Osteocyte (in vitro differentiated cells): ENCODE measurements around the gene SRXN1. TPM values are rescaled to one million over a fixed set of nuclear protein-coding genes. Genes with fewer than 3 reads are reported as not detected.

ENCODE experiments used
- DNase-seq: peaks from one replicate; pipeline ENCODE4 v3.0.0; 2021; ENCODE audit warnings: mixed read lengths; ENCODE audit not compliant: unreplicated experiment; ENCODE audit errors: extremely low spot score
- H3K27ac Mint-ChIP-seq: one replicate; pipeline ENCODE4 v1.8.0; 2021; ENCODE audit warnings: mild to moderate bottlenecking, mixed read lengths; ENCODE audit not compliant: unreplicated experiment
- H3K27me3 Mint-ChIP-seq: one replicate; pipeline ENCODE4 v1.8.0; 2021; ENCODE audit warnings: mixed read lengths; ENCODE audit not compliant: unreplicated experiment
- H3K36me3 Mint-ChIP-seq: one replicate; pipeline ENCODE4 v1.8.0; 2021; ENCODE audit warnings: mixed read lengths; ENCODE audit not compliant: unreplicated experiment
- H3K4me1 Mint-ChIP-seq: one replicate; pipeline ENCODE4 v1.8.0; 2021; ENCODE audit warnings: mixed read lengths; ENCODE audit not compliant: unreplicated experiment
- H3K4me3 Mint-ChIP-seq: one replicate; pipeline ENCODE4 v1.8.0; 2021; ENCODE audit warnings: mild to moderate bottlenecking, moderate library complexity, mixed read lengths; ENCODE audit not compliant: unreplicated experiment
- H3K9me3 Mint-ChIP-seq: one replicate; pipeline ENCODE4 v1.8.0; 2021; ENCODE audit warnings: mixed read lengths; ENCODE audit not compliant: unreplicated experiment
- CTCF ChIP-seq: fragments of 200-600 bp; sonication (generic); IDR thresholded peaks from 2 replicates; pipeline ENCODE4 v1.5.0; 2021; ENCODE audit warnings: antibody characterized with exemption, mild to moderate bottlenecking, moderate library complexity
- total RNA-seq: library from RNA; stranded (reverse); gene quantifications from 2 replicates; pipeline ENCODE4 v1.2.1, GENCODE V29; 2021

Gene SRXN1
- total RNA-seq, 1 donor from 2014 or later: 14.3 TPM

GRCh38 chr20:641516-641875 lies 11.5 kb downstream of the SRXN1 start:
- no peak for DNase-seq
- no peaks in the 10 kb centered on the region for H3K36me3 Mint-ChIP-seq
- no peak for TF ChIP-seq CTCF
- no peaks in the 10 kb centered on the region for H3K4me1 Mint-ChIP-seq
- no peaks in the 10 kb centered on the region for H3K9me3 Mint-ChIP-seq
- H3K27me3 Mint-ChIP-seq: peaks cover 7% of the 10 kb centered on the region
- H3K27ac Mint-ChIP-seq: no peak overlapping the region
- H3K4me3 Mint-ChIP-seq: no peak overlapping the region

GRCh38 chr20:640674-641515 lies 12.1 kb downstream of the SRXN1 start:
- no peaks in the 10 kb centered on the region for H3K9me3 Mint-ChIP-seq
- H3K27ac Mint-ChIP-seq: no peak overlapping the region
- H3K4me1 Mint-ChIP-seq: no peaks in the 10 kb centered on the region
- no peak overlapping the region for H3K4me3 Mint-ChIP-seq
- TF ChIP-seq CTCF: no peak
- H3K36me3 Mint-ChIP-seq: no peaks in the 10 kb centered on the region
- DNase-seq: no peak
- peaks cover 10% of the 10 kb centered on the region for H3K27me3 Mint-ChIP-seq

GRCh38 chr20:638579-638978 lies 14.4 kb downstream of the SRXN1 start:
- no peak for TF ChIP-seq CTCF
- no peak overlapping the region for H3K27ac Mint-ChIP-seq
- peaks cover 10% of the 10 kb centered on the region for H3K27me3 Mint-ChIP-seq
- peaks cover 3% of the 10 kb centered on the region for H3K4me1 Mint-ChIP-seq
- DNase-seq: no peak
- no peak overlapping the region for H3K4me3 Mint-ChIP-seq
- no peaks in the 10 kb centered on the region for H3K9me3 Mint-ChIP-seq
- H3K36me3 Mint-ChIP-seq: no peaks in the 10 kb centered on the region

GRCh38 chr20:637559-637958 lies 15.4 kb downstream of the SRXN1 start:
- TF ChIP-seq CTCF: no peak
- Mint-ChIP-seq H3K27ac (no peak overlapping the region), H3K36me3 (no peaks in the 10 kb centered on the region), H3K4me3 (no peak overlapping the region), H3K27me3 (peaks cover 13% of the 10 kb centered on the region), H3K9me3 (no peaks in the 10 kb centered on the region), H3K4me1 (peaks cover 3% of the 10 kb centered on the region)
- no peak for DNase-seq

GRCh38 chr20:635893-636338 lies 17.1 kb downstream of the SRXN1 start:
- TF ChIP-seq CTCF: no peak
- Mint-ChIP-seq H3K27me3 (peaks cover 13% of the 10 kb centered on the region), H3K9me3 (no peaks in the 10 kb centered on the region), H3K4me3 (no peak overlapping the region), H3K27ac (no peak overlapping the region), H3K4me1 (peaks cover 13% of the 10 kb centered on the region), H3K36me3 (no peaks in the 10 kb centered on the region)
- DNase-seq: no peak
